Right lobe of liver (tissue), 6 donors: ENCODE results near the gene TNFRSF17. TPM values are rescaled to one million over a fixed set of nuclear protein-coding genes. Genes with fewer than 3 reads are reported as not detected.
"Not testable (repeated sequence)": the region's sequence is repeated elsewhere in the genome, so short reads cannot be mapped to it uniquely, and the experiment has no call there.

Source experiments
- ATAC-seq, 4 donors: fragments of 200-7000 bp; cut with Tn5 transposase; one replicate each; pipeline ENCODE4 v1.9.1; 2020; ENCODE audit warnings: mild to moderate bottlenecking in 4 of 4, moderate library complexity in 4 of 4
- DNase-seq, 3 donors: peaks; one replicate each; pipeline ENCODE4 v3.0.0-alpha.2; 2020
- H3K27ac ChIP-seq, 3 donors: fragments of 200-600 bp; one replicate each; pipeline ENCODE4 v1.8.0; 2022
- H3K27me3 ChIP-seq, 2 donors: fragments of 200-600 bp; one replicate each; pipeline ENCODE4 v1.8.0; 2022
- H3K36me3 ChIP-seq, 4 donors: fragments of 200-600 bp; sonication (generic) in 1 of 4; one replicate each; pipeline versions ENCODE4 v1.5.1 to v1.8.0; 2017 to 2022; ENCODE audit warnings: control low read depth in 1 of 4
- H3K4me1 ChIP-seq, 4 donors: fragments of 200-600 bp; sonication (generic) in 1 of 4; one replicate each; pipeline versions ENCODE4 v1.5.1 to v1.8.0; 2017 to 2022; ENCODE audit warnings: control low read depth in 1 of 4
- H3K4me3 ChIP-seq, 3 donors: fragments of 200-600 bp; one replicate each; pipeline ENCODE4 v1.8.0; 2022
- H3K9me3 ChIP-seq, 4 donors: fragments of 200-600 bp; sonication (generic) in 1 of 4; one replicate each; pipeline versions ENCODE4 v1.5.1 to v1.8.0; 2017 to 2022; ENCODE audit warnings: control low read depth in 1 of 4
- POLR2A ChIP-seq: fragments of 450-650 bp; IDR thresholded peaks from one replicate; pipeline ENCODE4 v1.6.1; 2017; ENCODE audit warnings: antibody characterized with exemption, mild to moderate bottlenecking
- WGBS: methylation state at CpG from one replicate; pipeline ENCODE4 v1.1.6; 2018; ENCODE audit warnings: low coverage, low lambda C conversion rate; ENCODE audit not compliant: insufficient coverage; ENCODE audit errors: missing lambda C conversion rate; 5-methylcytosine and 5-hydroxymethylcytosine counted together
- intact Hi-C, 2 donors: fragments of 100-400 bp; cut with DNase I; formaldehyde crosslinking; loops; one replicate each; pipeline versions ENCODE4 v1.11.2 to v1.14.1; 2022
- total RNA-seq, 6 experiments: library from RNA; depleted of rRNA in 2 of 6; stranded (reverse); fragments of >200 nt in 2 of 6; fragmentation: NEBNext Ultra II Directional in 3 of 6; extraction: Animal tissue kit (Norgen Biotek cat#: 25700) in 3 of 6; gene quantifications; one replicate each; pipeline versions ENCODE4 v1.1.0 to v1.2.4, GENCODE V29; 2016 to 2023
- TF ChIP-seq, protein P1 (sequence below), 4 donors: fragments of 200-600 bp in 3 of 4; fragments of 450-650 bp in 1 of 4; IDR thresholded peaks; one replicate each; pipeline versions ENCODE4 v1.5.1 to v1.8.0; 2016 to 2022; ENCODE audit warnings: antibody characterized with exemption in 4 of 4, mild to moderate bottlenecking in 2 of 4
- donor health status: DM: no; HTN: yes; CAD: no.
- donor health status: DM: no; HTN: no; CAD: no.
- donor health status: DM: no; HTN: no; CAD: no.
- donor health status: DM: no; HTN: yes; CAD: no.
- donor health status: DM: no; HTN: yes; CAD: no.

The TNFRSF17 gene
- total RNA-seq, 6 experiments from 2014 or later: 0.44 TPM; not detected in 5

DNA sequence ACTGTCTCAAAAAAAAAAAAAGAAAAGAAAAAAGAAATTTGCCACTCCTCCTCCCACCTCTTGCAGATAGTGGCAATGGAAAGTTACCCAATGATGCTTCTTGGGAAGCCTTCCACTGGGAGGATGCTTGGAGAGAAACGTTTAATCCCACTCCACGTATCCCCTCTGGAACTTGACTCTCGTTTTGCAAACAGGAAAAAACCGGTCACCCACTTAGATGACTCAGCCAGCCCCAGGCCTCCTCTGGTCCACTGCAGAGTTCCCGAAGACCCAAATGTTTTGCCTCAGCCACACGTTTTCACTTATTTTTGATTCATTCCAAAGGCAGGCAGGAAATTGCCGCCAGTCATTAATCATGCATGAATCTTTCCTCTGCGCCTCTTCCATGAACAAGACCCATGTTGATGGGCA lies 9.3 kb upstream of the TNFRSF17 start:
- WGBS: 78% methylated on average over 4 of the region's 8 CpGs
- Histone ChIP-seq H3K9me3 (no peaks in the 10 kb centered on the region), H3K4me3 (no peak overlapping the region), H3K27ac (no peak overlapping the region), H3K36me3 (no peaks in the 10 kb centered on the region), H3K27me3 (no peaks in the 10 kb centered on the region), H3K4me1 (no peaks in the 10 kb centered on the region)
- intact Hi-C loops: no loop called here
- DNase-seq: no peak
- TF ChIP-seq POLR2A: no peak
- TF ChIP-seq, protein P1, sequence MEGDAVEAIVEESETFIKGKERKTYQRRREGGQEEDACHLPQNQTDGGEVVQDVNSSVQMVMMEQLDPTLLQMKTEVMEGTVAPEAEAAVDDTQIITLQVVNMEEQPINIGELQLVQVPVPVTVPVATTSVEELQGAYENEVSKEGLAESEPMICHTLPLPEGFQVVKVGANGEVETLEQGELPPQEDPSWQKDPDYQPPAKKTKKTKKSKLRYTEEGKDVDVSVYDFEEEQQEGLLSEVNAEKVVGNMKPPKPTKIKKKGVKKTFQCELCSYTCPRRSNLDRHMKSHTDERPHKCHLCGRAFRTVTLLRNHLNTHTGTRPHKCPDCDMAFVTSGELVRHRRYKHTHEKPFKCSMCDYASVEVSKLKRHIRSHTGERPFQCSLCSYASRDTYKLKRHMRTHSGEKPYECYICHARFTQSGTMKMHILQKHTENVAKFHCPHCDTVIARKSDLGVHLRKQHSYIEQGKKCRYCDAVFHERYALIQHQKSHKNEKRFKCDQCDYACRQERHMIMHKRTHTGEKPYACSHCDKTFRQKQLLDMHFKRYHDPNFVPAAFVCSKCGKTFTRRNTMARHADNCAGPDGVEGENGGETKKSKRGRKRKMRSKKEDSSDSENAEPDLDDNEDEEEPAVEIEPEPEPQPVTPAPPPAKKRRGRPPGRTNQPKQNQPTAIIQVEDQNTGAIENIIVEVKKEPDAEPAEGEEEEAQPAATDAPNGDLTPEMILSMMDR (IDR thresholded peaks at IDR 0.05): no peak
- ATAC-seq: no peak

DNA sequence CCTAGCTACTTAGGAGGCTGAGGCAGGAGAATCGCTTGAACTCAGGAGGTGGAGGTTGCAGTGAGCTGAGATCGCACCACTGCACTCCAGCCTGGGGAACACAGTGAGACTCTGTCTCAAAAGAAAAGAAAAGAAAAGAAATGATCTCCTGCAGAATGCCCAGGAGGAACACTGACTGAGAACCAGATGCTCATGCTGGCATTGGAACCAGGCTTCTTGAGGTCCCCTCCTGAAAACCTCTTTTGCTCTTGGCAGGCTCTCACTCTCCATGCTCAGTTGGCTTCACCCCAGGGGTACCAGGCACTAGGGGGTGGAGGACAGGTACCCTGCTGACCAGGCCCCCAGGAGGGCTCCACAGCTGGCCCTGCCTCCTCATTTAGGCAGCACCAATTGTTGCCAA lies 8.5 kb upstream of the TNFRSF17 start:
- H3K27ac ChIP-seq: no peak overlapping the region
- TF ChIP-seq, protein P1 (IDR thresholded peaks at IDR 0.05): no peak
- no peak for TF ChIP-seq POLR2A
- H3K36me3 ChIP-seq: no peaks in the 10 kb centered on the region
- intact Hi-C loops: no loop called here
- WGBS: no CpG with 5 or more reads among the region's 2 CpGs
- ATAC-seq (no peak), DNase-seq (no peak)
- no peaks in the 10 kb centered on the region for H3K27me3 ChIP-seq
- H3K9me3 ChIP-seq: no peaks in the 10 kb centered on the region
- H3K4me3 ChIP-seq: no peak overlapping the region
- no peaks in the 10 kb centered on the region for H3K4me1 ChIP-seq

DNA sequence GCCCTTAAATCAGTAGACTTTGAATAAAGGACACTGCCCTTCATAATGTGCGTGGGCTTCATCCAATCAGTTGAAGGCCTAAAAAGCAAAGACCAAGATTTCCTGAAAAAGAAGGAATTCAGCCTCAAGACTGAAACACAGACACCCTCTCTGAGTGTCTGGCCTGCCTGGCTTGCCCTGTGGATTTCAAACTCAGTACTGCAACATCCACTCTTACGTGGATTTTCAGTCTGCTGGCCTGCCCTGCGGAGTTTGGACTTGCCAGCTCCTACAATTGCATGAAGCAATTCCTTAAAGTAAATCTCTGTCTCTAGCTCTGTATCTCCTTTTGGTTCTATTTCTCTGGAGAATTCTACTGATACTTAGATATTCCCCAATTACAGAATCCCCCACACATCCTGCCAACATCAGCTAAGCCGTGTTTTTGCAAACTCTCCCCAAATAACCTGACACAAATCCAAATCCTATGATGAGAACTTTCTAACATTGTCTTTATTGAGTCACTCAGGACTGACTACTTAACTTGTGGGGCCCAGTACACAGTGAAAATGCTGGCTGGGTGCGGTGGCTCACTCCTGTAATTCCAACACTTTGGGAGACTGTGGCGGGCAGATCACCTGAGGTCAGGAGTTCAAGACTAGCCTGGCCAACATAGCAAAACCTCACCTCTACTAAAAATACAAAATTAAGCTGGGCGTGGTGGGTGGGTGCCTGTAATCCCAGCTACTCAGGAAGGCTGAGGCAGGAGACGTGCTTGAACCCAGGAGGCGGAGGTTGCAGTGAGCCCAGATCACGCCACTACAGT lies 7.2 kb upstream of the TNFRSF17 start:
- TF ChIP-seq POLR2A: no peak

DNA sequence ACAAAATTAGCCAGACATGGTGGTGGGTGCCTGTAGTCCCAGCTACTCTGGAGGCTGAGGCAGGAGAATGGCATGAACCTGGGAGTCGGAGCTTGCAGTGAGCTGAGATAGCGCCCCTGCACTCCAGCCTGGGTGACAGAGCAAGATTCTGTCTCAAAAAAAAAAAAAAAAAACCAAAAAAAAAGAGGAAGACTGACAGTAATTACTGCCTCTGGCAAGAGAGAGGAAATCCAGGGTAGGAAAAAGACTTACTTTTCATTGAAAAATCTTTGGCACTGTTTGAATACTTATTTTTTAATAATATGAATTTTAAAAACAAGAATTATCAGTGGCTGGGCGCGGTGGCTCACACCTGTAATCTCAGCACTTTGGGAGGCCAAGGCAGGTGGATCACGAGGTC lies 2.6 kb upstream of the TNFRSF17 start:
- not testable (repeated sequence) for H3K4me3 ChIP-seq

More for the DNA sequence above, 7.2 kb upstream of the TNFRSF17 start:
- DNase-seq (no peak), ATAC-seq (no peak)
- intact Hi-C loops: no loop called here
- H3K9me3 ChIP-seq: no peaks in the 10 kb centered on the region
- no peak overlapping the region for H3K4me3 ChIP-seq
- 84% methylated on average over 9 of the region's 10 CpGs for WGBS
- no peaks in the 10 kb centered on the region for H3K36me3 ChIP-seq
- H3K27me3 ChIP-seq: no peaks in the 10 kb centered on the region
- H3K27ac ChIP-seq: no peak overlapping the region
- no peaks in the 10 kb centered on the region for H3K4me1 ChIP-seq

DNA sequence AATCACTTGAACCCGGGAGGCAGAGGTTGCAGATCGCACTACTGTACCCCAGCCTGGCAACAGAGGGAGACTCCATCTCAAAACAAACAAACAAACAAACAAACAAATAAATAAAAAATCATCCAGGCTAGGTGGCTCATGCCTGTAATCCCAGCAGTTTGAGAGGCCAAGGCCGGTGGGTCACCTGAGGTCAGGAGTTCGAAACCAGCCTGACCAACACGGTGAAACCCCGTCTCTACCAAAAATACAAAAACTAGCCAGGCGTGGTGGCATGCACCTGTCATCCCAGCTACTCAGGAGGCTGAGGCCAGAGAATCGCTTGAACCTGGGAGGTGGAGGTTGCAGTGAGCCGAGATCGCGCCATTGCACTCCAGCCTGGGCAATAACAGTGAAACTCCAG lies 2.0 kb upstream of the TNFRSF17 start:
- DNase-seq, ATAC-seq, H3K4me1 ChIP-seq, H3K36me3 ChIP-seq, H3K27ac ChIP-seq, H3K9me3 ChIP-seq, H3K4me3 ChIP-seq, H3K27me3 ChIP-seq, intact Hi-C loops: not testable (repeated sequence)
- WGBS: 88% methylated on average over 9 of the region's 11 CpGs

More for the DNA sequence above, 2.6 kb upstream of the TNFRSF17 start:
- ATAC-seq, DNase-seq, H3K27ac ChIP-seq, H3K36me3 ChIP-seq, H3K9me3 ChIP-seq, H3K27me3 ChIP-seq, H3K4me1 ChIP-seq, intact Hi-C loops: not testable (repeated sequence)
- 80% methylated on average over 5 of the region's 5 CpGs for WGBS

DNA sequence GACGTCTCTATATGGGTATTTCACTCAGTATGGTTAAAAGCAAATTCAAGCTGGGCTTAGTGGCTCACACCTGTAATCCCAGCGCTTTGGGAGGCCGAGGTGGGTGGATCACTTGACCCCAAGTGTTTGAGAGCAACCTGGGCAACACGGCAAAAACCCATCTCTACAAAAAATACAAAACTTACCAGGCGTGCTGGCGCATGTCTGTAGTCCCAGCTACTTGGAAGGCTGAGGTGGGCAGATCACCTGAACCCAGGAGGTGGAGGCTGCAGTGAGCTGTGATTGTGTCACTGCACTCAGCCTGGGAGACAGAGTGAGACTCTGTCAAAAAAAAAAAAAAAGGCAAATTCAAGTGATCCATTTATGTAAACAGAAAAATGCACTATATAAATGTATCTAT lies 1.3 kb upstream of the TNFRSF17 start:
- Histone ChIP-seq H3K9me3 (no peaks in the 10 kb centered on the region), H3K36me3 (no peaks in the 10 kb centered on the region), H3K4me1 (no peaks in the 10 kb centered on the region), H3K27me3 (no peaks in the 10 kb centered on the region), H3K4me3 (no peak overlapping the region), H3K27ac (no peak overlapping the region)
- 84% methylated on average over 6 of the region's 6 CpGs for WGBS
- ATAC-seq (no peak), DNase-seq (no peak)
- intact Hi-C loops: no loop called here
- no peak for TF ChIP-seq POLR2A
- TF ChIP-seq, protein P1 (IDR thresholded peaks at IDR 0.05): no peak
